ENCODE data around the gene SEZ6L2. TPM values are rescaled to one million over a fixed set of nuclear protein-coding genes. Genes with fewer than 3 reads are reported as not detected.
"Not testable (repeated sequence)": the region's sequence is repeated elsewhere in the genome, so short reads cannot be mapped to it uniquely, and the experiment has no call there.

Gene SEZ6L2
- total RNA-seq, 1 experiment from 2014 or later: 14.7 TPM

DNA sequence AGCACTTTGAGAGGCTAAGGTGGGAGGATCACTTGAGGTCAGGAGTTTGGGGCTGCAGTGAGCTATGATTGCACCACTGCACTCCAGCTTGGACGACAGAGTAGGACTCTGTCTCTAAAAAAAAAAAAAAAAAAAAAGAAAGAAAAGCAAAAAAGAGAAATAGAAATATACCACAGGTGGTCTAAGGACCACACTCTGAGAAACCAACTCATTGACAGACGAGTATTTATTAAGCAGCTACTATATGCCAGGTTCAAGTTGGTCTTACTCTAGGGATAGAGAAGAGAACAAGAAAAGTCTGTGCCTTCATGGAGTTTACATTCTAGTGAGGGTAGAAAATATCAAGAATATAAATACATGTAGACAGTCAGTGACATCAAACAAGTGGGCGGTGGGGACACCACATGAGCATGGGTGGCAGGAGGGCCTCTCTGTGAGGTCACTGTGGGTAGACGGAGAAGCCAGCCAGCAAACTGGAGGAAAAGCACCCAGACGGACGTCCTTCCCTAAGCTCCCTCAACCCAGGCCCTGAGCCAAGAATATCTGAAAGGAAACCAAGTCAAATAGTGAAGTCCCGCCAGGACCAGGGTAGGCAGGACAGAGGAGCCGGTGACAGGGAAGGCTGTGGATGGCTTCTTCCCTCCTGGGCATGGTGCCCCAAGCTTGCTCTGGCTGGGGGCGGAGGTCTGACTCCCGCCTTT, 41.1 kb downstream of the SEZ6L2 start:
- no peak for DNase-seq (ENCODE audit: extremely low read depth, low read depth)

DNA sequence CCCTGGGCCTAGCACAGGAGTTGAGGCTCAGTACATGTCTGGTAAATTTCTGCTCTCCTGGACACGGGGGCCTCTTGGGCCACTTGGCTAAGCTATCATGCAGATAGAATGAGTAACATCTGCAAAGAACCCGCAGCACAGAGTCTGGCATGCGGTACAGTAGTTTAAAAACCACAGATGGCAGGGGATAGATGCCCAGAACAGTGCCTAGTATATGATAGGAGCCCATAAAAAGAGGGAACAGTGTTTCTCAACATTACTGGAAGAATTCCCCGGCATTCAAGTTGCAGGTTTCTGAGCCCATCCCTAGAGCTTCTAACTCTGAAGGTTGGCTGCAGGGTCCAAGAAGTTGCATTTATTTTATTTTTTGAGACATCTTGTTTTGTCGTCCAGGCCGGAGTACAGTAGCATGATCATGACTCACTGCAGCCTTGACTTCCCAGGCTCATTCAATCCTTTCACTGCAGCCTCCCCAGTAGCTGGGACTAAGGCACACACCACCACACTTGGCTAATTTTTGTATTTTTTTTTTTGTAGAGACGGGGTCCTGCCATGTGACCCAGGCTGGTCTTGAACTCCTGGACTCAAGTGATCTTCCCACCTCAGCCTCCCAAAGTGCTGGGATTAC, 42.1 kb downstream of the SEZ6L2 start:
- no peak for DNase-seq (ENCODE audit: extremely low read depth, low read depth)

DNA sequence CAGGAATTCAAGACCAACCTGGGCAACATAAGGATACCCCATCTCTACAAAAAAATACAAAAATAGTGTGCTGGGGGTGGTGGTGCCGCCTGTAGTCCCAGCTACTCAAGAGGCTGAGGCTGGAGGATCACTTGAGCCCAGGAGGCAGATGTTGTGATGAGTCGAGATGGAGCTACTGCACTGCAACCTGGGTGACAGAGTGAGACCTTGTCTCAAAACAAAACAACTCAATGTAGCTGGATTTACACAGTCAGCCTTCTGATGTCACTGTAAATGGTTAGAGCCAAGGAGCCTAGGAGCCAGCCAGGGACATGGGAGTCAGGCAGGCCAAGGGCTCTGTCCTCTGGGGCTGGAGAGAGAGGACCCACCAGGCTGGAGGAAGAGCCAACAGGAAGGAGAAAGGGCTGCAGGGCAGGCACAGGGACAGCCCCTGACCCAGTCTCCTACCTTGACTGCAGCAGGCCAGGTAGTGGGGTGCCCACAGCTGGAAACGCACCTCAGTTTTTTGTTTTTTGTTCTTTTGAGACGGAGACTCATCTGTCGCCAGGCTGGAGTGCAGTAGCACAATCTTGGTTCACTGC, 44.7 kb downstream of the SEZ6L2 start:
- no peak for DNase-seq (ENCODE audit: extremely low read depth, low read depth)

DNA sequence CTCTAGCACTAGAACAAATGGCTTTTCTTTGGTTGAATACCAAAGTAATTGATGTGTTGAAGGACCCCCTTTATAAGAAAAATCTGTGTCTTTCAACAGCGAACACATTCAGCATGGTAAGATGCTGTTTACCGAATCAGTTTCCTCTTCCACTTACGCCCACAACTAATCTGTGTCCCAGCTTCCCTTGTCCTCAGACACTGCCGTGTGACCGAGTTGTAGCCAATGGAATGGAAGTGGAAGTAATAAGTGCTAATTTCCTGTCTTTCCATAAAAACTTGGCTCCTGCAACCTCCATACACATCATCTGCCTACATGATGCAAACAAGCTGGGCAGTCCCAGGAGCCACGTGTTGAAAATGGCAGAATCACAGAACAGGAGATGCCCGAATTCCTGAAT, 46.7 kb downstream of the SEZ6L2 start:
- no peak for DNase-seq (ENCODE audit: extremely low read depth, low read depth)

DNA sequence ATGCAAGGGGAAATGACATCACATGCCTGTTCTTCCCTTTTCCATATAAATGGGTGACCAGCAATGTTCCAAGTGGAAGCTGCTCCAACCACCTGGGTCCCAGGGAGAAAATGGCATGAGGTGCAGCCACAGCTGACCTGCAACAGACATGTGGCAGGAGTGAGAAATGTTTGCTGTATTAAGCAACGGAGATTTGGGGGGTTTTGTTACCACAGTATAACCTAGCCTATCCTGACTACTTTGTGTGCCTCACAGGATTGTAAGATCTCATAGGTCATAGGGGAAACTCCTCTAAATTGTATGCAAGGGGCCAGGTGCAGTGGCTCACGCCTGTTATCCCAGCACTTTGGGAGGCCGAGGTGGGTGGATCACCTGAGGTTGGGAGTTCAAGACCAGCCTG, 48.4 kb downstream of the SEZ6L2 start:
- DNase-seq (ENCODE audit: extremely low read depth, low read depth): no peak

DNA sequence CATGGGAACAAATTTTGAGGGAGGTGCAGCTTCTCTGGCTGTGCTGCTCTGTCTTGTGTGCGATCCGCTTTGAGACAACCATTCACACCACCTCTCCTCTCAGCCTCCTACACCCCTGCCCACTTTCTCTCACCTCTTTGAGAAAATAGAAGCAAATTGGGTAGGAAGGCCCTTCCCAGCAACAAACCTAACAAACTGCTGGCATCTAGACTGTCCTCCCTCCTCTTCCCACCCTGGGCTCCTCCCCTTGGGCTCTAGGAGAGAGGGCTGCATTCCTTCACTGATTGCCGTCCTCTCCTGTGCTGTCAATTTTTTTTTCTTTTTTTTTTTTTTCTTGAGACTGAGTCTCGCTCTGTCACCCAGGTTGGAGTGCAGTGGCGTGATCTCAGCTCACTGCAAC, 49.8 kb downstream of the SEZ6L2 start:
- no peak for DNase-seq (ENCODE audit: extremely low read depth, low read depth)

DNA sequence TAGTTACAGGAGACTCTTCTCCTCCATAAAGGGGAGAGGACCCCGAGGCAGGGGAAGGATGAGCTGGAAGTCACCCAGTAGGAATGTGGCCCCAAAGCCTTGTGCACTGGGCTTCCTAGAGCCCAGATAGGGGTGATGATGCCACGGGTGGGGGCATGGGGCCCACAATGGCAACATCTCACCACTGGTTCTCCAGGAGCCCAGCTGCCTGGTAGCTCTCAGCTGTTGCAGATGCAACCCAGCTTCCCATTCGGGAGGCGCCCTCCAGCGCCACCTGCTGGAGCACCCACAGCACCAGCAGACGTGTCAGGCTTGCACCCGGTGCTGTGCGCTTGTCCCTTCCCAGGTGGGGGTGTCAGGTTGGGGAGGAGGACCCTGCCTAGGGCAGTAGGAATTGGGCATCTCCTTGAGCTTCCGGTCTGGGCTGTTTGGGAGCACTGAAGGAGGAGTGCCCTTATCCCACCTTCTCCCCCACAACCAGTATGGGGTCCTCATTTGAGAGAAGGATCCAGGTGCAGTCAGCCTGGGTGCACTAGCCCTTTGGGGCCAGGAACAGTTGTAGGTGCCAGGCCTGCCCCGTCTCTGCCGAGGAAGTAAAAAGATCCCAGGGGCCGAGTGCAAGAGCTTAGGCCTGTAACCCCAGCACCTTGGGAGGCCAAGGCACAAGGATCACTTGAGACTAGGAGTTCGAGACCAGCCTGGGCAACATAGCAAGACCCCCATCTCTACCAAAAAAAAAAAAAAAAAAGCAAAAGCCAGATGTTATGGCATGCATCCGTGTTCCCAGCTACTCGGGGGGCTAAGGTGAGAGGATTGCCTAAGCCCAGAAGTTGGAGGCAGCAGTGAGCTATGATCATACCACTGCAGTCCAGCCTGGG, 50.7 kb downstream of the SEZ6L2 start:
- peak; percentile 62 for DNase-seq (ENCODE audit: extremely low read depth, low read depth)

DNA sequence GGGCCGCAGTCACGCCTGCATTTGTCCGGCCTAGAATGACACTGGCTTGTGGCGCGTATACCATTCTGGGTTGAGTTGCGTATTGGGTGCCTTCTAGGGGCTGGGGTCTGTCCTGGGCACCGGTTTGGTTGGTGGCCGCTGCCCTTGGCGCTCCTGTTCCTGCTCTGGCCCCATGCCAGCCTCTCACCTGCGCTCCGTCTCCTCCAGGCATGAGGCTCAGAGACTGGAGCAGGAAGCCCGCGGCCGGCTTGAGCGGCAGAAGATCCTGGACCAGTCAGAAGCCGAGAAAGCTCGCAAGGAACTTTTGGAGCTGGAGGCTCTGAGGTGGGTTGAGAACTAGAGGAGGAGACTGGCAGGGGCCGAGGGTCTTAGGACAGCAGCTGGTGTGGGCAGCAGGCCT, 53.7 kb downstream of the SEZ6L2 start:
- DNase-seq (ENCODE audit: extremely low read depth, low read depth): no peak

DNA sequence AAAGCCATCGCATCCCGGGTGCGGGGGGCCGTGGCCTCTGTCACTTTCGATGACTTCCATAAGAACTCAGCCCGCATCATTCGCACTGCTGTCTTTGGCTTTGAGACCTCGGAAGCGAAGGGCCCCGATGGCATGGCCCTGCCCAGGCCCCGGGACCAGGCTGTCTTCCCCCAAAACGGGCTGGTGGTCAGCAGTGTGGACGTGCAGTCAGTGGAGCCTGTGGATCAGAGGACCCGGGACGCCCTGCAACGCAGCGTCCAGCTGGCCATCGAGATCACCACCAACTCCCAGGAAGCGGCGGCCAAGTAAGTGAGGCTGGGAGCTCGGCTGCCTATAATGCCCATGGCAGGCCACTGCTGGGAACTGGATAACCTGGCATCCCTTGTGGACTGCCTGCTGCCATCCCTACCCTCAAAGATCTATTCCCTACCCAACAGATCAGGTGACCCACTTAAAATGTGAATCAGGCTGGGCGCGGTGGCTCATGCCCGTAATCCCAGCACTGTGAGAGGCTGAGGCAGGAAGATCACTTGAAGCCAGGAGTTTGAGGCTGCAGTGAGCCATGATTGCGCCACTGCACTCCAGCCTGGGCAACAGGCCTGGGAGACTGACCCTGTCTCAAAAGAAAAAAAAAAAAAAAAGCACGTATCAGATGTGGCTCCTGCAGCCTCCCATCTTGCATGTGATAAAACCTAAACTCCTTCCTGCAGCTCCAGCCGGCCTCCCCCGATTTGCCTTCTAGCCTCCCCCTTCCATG, 54.6 kb downstream of the SEZ6L2 start:
- DNase-seq (ENCODE audit: extremely low read depth, low read depth): no peak

DNA sequence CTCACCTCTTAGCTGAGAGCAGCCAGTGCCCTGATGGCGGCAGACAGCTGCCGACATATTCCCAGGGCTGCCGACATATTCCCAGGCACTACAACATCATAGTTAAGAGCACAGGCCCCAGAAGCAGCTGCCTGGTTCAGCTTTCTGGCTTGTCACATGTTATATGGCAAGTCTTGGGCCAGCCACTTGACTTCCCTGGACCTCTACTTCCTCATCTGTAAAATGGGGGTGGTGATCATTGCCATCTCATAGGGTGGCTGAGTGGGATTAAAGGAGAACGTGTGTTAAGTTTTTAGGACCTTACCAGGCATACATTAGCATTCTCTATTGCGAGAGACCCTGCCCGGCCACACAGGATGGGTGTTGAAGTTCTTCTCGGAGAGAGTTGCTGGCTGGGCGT, 55.4 kb downstream of the SEZ6L2 start:
- DNase-seq (ENCODE audit: extremely low read depth, low read depth): no peak

DNA sequence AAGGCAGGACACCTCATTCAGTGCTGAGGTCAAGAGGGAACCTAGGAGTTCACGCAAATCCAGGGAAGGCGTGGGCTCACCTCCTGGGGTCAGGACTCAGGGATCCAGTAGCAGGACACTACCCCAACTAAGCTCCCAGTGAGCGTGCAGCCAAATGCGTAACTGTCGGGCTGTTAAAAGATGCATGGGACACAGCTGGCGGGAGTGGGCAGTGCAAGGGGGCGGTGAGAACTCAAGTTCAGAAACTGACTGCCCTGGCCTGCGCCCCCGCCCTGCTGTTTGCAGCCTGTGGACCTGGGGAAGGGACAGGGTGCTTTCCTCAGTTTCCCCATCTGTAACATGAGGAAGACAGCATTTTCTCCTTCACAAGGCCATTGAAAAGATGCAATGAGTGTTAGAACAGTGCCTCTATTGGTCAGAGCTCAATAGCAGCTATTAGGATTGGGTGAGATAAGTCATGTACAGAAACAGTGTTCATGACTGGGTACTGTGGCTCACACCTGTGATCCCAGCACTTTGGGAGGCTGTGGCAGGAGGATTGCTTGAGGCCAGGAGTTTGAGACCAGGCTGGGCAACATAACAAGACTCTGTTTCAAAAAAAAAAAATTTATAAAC, 56.5 kb downstream of the SEZ6L2 start:
- no peak for DNase-seq (ENCODE audit: extremely low read depth, low read depth)

DNA sequence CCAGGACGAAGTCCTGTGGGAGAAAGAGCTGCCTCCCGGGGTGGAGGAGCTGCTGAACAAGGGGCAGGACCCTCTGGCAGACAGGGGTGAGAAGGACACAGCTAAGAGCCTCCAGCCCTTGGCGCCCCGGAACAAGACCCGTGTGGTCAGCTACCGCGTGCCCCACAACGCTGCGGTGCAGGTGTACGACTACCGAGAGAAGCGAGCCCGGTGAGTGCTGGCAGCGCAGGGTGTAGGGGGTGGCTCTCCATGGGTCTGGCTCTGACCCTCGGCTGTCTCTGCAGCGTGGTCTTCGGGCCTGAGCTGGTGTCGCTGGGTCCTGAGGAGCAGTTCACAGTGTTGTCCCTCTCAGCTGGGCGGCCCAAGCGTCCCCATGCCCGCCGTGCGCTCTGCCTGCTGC, 57.7 kb downstream of the SEZ6L2 start:
- DNase-seq (ENCODE audit: extremely low read depth, low read depth): no peak

DNA sequence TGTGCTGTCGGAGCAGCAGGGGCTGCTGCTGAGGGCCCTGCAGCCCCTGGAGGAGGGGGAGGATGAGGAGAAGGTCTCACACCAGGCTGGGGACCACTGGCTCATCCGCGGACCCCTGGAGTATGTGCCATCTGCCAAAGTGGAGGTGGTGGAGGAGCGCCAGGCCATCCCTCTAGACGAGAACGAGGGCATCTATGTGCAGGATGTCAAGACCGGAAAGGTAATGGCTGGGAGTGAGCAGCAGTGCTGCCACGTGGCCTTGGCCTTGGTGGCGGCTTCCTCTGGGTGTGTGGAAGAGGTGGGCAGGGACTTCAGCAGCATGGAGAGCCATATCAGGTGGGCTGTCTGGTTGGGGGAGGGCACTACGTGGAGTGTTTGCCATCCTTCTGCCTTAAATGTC, 59.1 kb downstream of the SEZ6L2 start:
- DNase-seq (ENCODE audit: extremely low read depth, low read depth): no peak

DNA sequence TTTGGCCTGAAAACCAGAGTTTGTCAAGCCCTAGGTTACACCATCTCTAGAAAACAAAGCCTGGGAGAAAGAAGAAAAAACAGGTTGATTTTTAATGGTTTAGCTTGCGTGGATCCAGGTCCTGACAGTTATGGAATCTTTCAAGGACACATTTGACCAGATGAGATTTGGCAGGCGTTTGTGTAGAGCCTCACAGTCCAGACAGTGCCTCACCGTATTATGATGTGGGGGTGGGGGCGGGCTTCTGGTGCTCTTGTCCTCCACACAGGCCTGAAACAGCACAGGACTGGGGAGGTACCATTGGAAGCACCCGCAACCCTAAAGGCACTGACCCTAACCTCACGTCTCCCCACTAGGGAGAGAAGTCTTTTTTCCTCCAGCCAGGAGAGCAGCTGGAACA, 59.5 kb downstream of the SEZ6L2 start:
- no peak for DNase-seq (ENCODE audit: extremely low read depth, low read depth)

DNA sequence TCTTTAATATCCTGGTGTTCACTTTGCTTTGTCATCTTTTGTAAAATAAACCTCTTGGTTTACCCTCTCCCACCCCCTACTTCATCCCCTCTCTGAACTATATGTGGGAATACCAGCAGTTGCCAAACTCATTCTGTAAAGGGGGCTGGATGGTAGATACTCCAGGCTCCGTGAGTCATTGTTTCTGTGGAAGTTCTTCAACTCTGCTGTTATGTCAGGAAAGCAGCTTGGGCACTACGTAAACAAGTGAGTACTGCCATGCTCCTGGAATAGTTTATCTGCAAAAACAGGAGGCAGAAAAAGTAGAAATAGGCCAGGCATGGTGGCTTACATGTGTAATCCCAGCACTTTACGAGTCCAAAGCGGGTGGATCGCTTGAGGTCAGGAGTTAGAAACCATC, 61.5 kb downstream of the SEZ6L2 start:
- no peak for DNase-seq (ENCODE audit: extremely low read depth, low read depth)

DNA sequence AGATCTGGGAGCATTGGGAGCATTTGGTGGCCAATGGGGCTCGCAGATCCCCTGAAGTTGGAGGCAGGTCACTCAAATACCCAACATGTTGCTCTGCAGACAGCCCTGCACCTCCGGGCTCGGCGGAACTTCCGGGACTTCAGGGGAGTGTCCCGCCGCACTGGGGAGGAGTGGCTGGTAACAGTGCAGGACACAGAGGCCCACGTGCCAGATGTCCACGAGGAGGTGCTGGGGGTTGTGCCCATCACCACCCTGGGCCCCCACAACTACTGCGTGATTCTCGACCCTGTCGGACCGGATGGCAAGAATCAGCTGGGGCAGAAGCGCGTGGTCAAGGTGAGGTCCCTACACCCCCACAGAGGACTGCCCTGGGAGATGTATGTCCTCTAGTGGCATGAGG, 62.7 kb downstream of the SEZ6L2 start:
- no peak for DNase-seq (ENCODE audit: extremely low read depth, low read depth)

DNA sequence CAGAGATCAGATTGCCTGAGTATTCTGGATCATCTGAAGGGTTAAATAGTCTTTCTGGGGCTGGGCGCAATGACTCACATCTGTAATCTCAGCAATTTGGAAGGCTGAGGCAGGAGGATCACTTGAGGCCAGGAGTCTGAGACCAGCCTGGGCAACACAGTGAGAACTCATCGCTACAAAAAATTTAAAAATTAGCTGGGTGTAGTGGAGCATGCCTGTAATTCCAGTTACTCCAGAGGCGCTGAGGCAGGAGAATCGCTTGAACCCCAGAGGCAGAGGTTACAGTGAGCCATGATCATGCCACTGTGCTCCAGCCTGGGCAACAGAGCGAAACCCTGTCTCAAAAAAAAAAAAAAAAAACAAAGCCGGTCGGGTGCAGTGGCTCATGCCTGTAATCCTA, 63.4 kb downstream of the SEZ6L2 start:
- no peak for DNase-seq (ENCODE audit: extremely low read depth, low read depth)

DNA sequence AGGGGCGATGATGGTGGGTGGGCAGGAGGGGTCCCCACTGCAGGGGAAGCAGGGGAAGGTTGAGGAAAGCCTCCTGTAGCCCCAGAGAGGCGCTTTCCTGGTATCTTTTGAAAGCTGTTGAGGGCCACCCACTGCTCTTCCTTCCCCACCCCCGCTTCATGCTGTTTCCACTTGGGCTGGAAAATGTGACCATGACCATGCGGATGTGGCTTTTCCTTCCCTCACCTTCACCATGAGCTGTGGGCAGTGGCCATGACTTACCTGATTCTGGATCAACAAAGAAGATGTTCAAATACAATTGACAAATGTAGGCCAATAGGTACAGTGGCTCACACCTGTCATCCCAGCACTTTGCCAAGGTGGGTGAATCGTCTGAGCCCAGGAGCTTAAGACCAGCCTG, 65.3 kb downstream of the SEZ6L2 start:
- no peak for DNase-seq (ENCODE audit: extremely low read depth, low read depth)

DNA sequence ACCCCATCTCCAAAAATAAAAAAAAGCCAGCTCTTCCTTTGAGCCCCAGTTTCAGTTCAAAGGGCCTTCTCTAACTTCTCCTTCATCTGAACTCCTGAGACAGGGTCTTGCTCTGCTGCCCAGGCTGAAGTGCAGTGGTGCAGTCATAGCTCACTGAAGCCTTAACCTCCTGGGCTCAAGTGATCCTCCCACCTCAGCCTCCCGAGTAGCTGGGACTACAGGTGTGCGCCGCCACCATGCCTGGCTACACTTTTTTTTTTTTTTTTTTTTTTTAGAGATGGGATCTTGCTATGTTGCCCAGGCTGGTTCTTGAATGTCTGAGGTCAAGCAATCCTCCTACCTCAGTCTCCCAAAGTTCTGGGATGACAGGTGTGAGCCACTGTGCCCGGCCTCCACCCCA, 66.1 kb downstream of the SEZ6L2 start:
- DNase-seq (ENCODE audit: extremely low read depth, low read depth): not testable (repeated sequence)

DNA sequence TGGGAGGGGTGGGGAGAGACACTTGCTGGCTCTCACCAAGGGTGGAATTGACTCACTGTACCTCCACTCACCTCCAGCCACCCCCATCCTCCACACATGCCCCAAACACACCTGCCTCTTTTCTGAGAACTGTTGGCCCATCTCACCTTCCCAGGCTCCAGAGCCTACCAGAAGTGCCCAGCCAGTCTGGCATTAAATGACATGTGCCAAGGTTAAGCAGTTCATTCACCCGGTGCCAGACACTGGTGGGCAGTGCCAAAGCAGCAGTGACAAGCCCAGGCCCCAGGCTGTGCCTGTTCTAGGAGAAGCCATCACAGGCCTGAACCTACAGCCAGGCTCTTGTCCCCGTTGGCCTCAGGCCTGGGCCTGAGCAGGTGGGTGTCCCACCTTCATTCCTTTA, 67.9 kb downstream of the SEZ6L2 start:
- DNase-seq (ENCODE audit: extremely low read depth, low read depth): no peak
